22Rv1 (cell line): ENCODE results near the gene OR2K2.

Experiments
- H3K27ac ChIP-seq: fragments of 450-650 bp; 2 replicates; pipeline ENCODE4 v1.5.1; 2017
- CTCF ChIP-seq: fragments of 450-650 bp; IDR thresholded peaks from 2 replicates; pipeline ENCODE4 v1.5.1; 2017; ENCODE audit warnings: mild to moderate bottlenecking
- ZFX ChIP-seq: fragments of 450-650 bp; IDR thresholded peaks from 2 replicates; pipeline ENCODE4 v1.6.1; 2017; ENCODE audit warnings: antibody characterized with exemption, borderline replicate concordance

OR2K2 gene

GRCh38 chr9:111330124-111330523 lies at the start of gene OR2K2:
OR2K2 (minus strand) TSS chr9:111330224; CDS start chr9:111328433, 1,791 bp downstream.
- TF ChIP-seq CTCF (no peak), ZFX (no peak)
- no peak within 1 kb of the TSS for H3K27ac ChIP-seq

- TF ChIP-seq ZFX: no peak
- TF ChIP-seq CTCF: no peak
- no peak overlapping the region for H3K27ac ChIP-seq
These were observed 46.0 kb upstream of the OR2K2 start for GRCh38 chr9:111375817-111376564.

- no peak for TF ChIP-seq ZFX
- no peak for TF ChIP-seq CTCF
- no peak overlapping the region for H3K27ac ChIP-seq
These were observed 45.0 kb upstream of the OR2K2 start for GRCh38 chr9:111375062-111375461.

GRCh38 chr9:111372297-111372696 lies 42.3 kb upstream of the OR2K2 start:
- TF ChIP-seq ZFX (no peak), CTCF (no peak)
- H3K27ac ChIP-seq: no peak overlapping the region

GRCh38 chr9:111366978-111367377 lies 37.0 kb upstream of the OR2K2 start:
- no peak overlapping the region for H3K27ac ChIP-seq
- TF ChIP-seq ZFX: no peak
- TF ChIP-seq CTCF: no peak

- no peak for TF ChIP-seq CTCF
- no peak for TF ChIP-seq ZFX
- H3K27ac ChIP-seq: no peak overlapping the region
These were observed 32.5 kb upstream of the OR2K2 start for GRCh38 chr9:111362526-111362925.

GRCh38 chr9:111360881-111361280 lies 30.9 kb upstream of the OR2K2 start:
- H3K27ac ChIP-seq: no peak overlapping the region
- no peak for TF ChIP-seq ZFX
- TF ChIP-seq CTCF: no peak
